Hematopoietic multipotent progenitor cell (in vitro differentiated cells): Measurements from ENCODE around the gene STXBP4. TPM values are rescaled to one million over a fixed set of nuclear protein-coding genes. Genes with fewer than 3 reads are reported as not detected.

Experiments
- DNase-seq, 3 donors: peaks; one replicate each; pipeline ENCODE4 v3.0.0-alpha.2; 2011 to 2015; ENCODE audit warnings: low read depth in 2 of 3, low spot score in 2 of 3
- total RNA-seq: library from RNA; depleted of rRNA; stranded (reverse); fragments of >200 nt; gene quantifications from one replicate; pipeline ENCODE4 v1.2.3, GENCODE V29; 2012

The STXBP4 gene
- total RNA-seq, 1 donor = 3.5 TPM

DNA sequence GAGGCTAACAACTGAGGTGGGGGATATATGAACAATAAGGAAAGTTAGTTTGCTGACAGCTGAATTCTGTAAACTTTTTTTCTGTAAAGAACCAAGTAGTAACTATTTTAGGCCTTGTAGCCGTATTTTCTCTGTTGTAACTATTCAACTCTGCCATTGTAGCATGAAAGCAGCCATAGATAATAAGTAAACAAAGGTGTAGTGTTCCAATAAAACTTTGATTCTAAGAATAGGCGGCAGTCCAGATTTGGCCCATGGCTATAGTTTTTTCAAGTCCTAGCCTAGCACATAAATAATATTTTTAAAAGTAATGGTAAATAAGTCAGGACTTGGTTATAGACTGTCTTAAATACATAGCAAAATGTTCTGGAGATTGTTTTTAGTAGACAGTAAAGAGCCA, 142.0 kb downstream of the STXBP4 start:
- no peak for DNase-seq

DNA sequence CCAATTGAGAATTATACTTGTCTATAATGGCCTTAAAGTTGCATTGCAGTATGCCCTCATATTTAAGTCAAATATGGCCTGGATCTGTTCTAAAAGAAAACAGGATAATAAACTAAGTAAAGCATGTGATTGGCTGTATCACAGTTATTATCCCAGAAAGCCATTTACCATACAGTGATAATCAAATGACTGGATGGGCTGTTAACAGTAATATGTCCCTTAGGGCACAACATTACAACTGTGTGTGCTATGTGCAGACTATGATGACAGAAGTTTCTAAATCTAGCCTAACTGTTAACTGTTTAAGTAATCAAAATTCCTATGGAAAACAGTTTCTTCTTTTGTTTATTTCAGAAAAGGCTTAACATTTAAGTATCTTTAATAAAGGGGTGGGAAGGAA, 145.7 kb downstream of the STXBP4 start:
- no peak for DNase-seq

- no peak for DNase-seq
Measured at GRCh38 chr17:55116440-55116914, 147.9 kb downstream of the STXBP4 start.

DNA sequence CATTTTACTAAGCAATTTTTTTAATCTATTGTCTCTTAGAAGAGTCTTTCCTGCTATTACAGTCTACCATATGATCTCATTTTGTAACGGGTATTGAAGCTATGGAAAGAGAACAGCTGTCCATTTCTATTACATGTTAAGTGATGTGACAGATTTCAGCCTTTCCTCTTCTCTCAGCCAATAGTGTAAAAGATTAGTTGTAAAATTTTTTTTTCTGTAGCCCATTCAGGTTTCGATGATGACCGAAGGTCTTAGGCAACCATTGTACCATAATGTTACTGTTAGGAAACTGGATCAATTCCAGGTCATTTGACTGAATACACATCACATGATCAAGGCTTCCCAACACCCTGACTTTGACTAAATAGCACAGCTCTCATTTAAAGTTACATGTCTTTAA, 148.6 kb downstream of the STXBP4 start:
- DNase-seq = no peak

DNA sequence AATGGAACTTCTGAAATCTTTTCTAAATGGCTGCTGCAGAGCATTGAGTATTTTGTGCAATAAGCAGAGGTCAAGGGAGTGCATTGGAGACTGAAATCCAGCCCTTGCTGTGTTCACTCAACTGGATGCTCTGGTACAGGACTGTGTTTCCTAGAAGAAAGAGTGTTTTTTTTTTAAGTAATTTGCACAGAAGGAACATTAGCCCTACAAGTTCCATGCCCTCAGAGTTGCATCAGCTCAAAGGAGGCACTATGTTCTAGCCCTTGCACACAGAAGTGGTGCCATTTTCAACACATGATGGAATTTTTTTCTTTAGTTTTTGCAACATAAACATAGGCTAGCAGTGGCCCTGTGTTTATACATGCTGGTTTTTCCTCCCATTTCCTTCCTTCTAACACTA, 152.1 kb downstream of the STXBP4 start:
- no peak for DNase-seq

DNA sequence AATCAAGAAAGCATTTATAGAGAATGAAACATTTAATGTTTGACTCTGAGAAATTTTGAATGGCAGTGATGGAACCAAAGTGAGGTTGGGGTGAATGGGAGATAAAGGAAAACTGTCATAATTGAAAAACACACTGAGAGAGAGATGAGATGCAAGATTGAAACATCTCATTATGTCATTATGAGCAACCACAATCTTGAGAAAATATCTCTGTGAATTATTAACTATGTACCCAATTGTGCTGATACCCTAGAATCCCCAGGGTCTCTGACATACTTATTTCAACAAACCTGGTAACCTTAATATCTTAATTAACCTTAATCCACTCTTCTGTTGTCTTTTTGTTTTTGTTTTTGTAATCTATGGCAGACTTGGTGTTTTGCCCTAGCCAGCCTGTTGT, 152.7 kb downstream of the STXBP4 start:
- no peak for DNase-seq

- no peak for DNase-seq
Measured at GRCh38 chr17:55122114-55122513, 153.5 kb downstream of the STXBP4 start.

- DNase-seq = no peak
Measured at GRCh38 chr17:55124730-55125360, 156.3 kb downstream of the STXBP4 start.

- no peak for DNase-seq
Measured at GRCh38 chr17:55133583-55133982, 165.0 kb downstream of the STXBP4 start.

GRCh38 chr17:55134486-55135157, 166.1 kb downstream of the STXBP4 start:
- no peak for DNase-seq

- no peak for DNase-seq
Measured at GRCh38 chr17:55140809-55141208, 172.2 kb downstream of the STXBP4 start.

DNA sequence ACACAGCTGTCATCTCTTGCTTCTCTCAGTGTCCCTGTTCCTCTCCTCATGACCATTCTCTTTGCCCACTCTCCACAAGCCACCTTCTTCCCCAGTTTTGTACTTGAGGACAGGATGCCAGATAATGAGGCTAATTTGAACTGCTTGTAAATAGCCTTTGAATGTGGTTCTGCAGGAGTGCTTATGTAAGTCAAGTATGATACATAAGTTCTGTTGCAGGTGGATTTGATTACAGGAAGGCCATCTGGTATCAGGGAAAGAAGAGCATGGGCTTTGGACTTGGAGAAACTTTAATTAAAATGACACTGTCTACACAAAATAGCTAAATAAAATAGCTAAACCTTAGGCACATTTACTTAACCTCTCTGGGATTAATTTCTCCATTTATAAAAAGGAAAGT, 176.0 kb downstream of the STXBP4 start:
- no peak for DNase-seq

DNA sequence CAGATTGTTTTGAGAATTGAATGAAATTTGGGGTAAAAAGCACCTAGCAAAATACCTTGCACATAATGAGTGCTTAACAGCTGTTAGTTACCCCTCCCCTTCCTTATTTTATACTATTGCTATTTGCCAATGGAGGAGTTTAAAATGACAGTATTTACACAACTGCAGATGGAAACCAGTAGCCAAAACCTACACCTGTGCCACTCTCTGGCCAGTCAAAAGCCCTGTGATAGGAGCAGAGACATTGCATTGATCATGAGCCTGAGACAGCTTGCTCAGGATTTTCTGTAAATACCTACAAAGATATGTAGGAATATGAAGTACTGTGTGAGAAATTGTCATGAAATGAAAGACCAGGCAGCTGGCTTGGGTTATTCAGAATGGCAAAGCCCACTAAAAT, 180.9 kb downstream of the STXBP4 start:
- no peak for DNase-seq

GRCh38 chr17:55152236-55152635, 183.7 kb downstream of the STXBP4 start:
- no peak for DNase-seq

DNA sequence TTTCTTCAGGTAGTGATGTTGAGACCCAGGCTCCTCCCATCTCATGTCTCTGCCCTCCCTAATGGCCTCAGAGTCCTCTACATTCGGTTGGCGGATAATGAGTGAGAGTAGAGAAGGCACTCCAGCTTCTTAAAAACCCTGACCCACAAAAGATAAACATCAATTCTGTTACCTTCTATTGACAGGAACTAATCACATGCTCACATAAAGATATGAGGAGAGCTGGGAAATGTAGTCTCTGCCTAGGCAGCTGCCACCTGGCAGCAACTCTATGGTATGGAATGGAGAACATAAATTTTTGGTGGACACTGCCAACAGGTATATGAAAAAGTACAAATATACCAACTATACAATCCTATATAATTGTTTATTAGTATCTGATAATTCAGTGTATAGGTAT, 185.5 kb downstream of the STXBP4 start:
- DNase-seq = no peak

- no peak for DNase-seq
Measured at GRCh38 chr17:55155856-55156560, 187.4 kb downstream of the STXBP4 start.

- DNase-seq = no peak
Measured at GRCh38 chr17:55157165-55157564, 188.6 kb downstream of the STXBP4 start.

- no peak for DNase-seq
Measured at GRCh38 chr17:55158439-55158838, 189.9 kb downstream of the STXBP4 start.

- DNase-seq = no peak
Measured at GRCh38 chr17:55159251-55159650, 190.7 kb downstream of the STXBP4 start.

GRCh38 chr17:55160501-55160900, 191.9 kb downstream of the STXBP4 start:
- DNase-seq = no peak

DNA sequence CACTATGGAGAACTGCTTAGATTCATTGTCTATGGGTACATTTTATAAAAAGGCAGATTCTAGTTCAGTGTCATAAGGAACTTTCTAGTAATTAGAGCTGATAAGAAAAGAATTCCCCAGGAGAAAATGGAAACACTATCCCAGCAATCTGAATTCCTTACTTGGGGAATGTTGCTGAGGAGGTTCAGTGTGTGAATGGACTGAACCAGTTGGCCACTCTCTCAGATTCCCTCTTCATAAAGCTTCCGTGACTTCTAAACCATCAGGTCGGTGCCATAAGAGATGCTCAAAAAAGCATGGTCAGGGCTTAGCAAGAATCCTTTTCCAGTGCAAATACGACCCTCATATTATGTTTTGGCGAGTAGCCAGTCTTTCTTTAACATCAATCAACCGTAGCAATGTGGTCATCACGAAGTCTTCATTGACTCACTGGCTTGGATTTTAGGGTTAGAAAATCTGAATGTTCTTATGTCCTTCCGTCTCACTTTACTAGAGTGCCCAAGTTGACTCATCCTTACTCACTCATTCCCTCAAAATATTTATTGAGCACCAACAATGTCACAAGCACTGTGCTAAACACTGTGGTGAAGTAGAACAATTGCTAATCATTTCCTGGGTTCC, 193.5 kb downstream of the STXBP4 start:
- no peak for DNase-seq

DNA sequence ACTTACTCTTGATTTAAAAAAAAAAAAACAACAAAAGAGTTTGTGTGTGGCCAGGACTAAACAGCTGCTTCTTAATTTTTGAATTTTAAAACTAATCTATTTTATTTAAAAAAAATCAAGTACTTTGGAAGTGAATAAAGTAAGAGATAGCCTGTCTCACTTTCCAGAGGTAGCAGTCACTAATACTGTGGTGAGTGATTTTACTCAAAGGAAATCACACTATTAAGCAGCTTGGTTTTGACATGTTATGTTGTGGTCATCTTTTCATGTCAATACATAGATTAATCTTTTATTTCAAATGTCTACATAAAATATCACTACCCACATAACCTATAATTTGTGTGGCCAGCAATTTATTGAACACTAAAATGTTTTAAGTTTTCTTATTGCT, 194.0 kb downstream of the STXBP4 start:
- DNase-seq = no peak
